Nephron progenitor cell (in vitro differentiated cells): Measurements from ENCODE around the gene ALS2.

Experiments used
- DNase-seq: peaks from one replicate; pipeline ENCODE4 v3.0.0; 2021
- H3K27ac Mint-ChIP-seq: 2 replicates; pipeline ENCODE4 v1.8.0; 2021; ENCODE audit warnings: mild to moderate bottlenecking, moderate library complexity, mixed read lengths
- H3K27me3 Mint-ChIP-seq: 2 replicates; pipeline ENCODE4 v1.8.0; 2021; ENCODE audit warnings: mild to moderate bottlenecking, low read depth, mixed read lengths; ENCODE audit not compliant: poor library complexity
- H3K36me3 Mint-ChIP-seq: 2 replicates; pipeline ENCODE4 v1.8.0; 2021; ENCODE audit warnings: low read depth, mixed read lengths
- H3K4me1 Mint-ChIP-seq: 2 replicates; pipeline ENCODE4 v1.8.0; 2021; ENCODE audit warnings: mixed read lengths
- H3K4me3 Mint-ChIP-seq: 2 replicates; pipeline ENCODE4 v1.8.0; 2021; ENCODE audit warnings: mild to moderate bottlenecking, moderate library complexity, mixed read lengths
- H3K9me3 Mint-ChIP-seq: 2 replicates; pipeline ENCODE4 v1.8.0; 2021; ENCODE audit warnings: mild to moderate bottlenecking, moderate library complexity, mixed read lengths
- TF ChIP-seq, protein P1 (sequence below): fragments of 200-600 bp; sonication (generic); IDR thresholded peaks from 2 replicates; pipeline ENCODE4 v1.5.0; 2021; ENCODE audit warnings: antibody characterized with exemption

ALS2 gene

GRCh38 chr2:201734111-201734510 lies 46.6 kb downstream of the ALS2 start:
- no peak overlapping the region for H3K4me3 Mint-ChIP-seq
- DNase-seq = no peak
- no peaks in the 10 kb centered on the region for H3K4me1 Mint-ChIP-seq
- TF ChIP-seq, protein P1, sequence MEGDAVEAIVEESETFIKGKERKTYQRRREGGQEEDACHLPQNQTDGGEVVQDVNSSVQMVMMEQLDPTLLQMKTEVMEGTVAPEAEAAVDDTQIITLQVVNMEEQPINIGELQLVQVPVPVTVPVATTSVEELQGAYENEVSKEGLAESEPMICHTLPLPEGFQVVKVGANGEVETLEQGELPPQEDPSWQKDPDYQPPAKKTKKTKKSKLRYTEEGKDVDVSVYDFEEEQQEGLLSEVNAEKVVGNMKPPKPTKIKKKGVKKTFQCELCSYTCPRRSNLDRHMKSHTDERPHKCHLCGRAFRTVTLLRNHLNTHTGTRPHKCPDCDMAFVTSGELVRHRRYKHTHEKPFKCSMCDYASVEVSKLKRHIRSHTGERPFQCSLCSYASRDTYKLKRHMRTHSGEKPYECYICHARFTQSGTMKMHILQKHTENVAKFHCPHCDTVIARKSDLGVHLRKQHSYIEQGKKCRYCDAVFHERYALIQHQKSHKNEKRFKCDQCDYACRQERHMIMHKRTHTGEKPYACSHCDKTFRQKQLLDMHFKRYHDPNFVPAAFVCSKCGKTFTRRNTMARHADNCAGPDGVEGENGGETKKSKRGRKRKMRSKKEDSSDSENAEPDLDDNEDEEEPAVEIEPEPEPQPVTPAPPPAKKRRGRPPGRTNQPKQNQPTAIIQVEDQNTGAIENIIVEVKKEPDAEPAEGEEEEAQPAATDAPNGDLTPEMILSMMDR = no peak
- no peak overlapping the region for H3K27ac Mint-ChIP-seq
- H3K27me3 Mint-ChIP-seq = no peaks in the 10 kb centered on the region
- peaks cover 60% of the 10 kb centered on the region for H3K36me3 Mint-ChIP-seq
- H3K9me3 Mint-ChIP-seq = peaks cover 29% of the 10 kb centered on the region

- DNase-seq = no peak
- Mint-ChIP-seq H3K27ac (no peak overlapping the region), H3K4me1 (no peaks in the 10 kb centered on the region), H3K4me3 (no peak overlapping the region), H3K9me3 (peaks cover 29% of the 10 kb centered on the region), H3K36me3 (peaks cover 63% of the 10 kb centered on the region), H3K27me3 (no peaks in the 10 kb centered on the region)
- TF ChIP-seq, protein P1 = no peak
Observed at GRCh38 chr2:201733544-201733943, 47.2 kb downstream of the ALS2 start.

DNA sequence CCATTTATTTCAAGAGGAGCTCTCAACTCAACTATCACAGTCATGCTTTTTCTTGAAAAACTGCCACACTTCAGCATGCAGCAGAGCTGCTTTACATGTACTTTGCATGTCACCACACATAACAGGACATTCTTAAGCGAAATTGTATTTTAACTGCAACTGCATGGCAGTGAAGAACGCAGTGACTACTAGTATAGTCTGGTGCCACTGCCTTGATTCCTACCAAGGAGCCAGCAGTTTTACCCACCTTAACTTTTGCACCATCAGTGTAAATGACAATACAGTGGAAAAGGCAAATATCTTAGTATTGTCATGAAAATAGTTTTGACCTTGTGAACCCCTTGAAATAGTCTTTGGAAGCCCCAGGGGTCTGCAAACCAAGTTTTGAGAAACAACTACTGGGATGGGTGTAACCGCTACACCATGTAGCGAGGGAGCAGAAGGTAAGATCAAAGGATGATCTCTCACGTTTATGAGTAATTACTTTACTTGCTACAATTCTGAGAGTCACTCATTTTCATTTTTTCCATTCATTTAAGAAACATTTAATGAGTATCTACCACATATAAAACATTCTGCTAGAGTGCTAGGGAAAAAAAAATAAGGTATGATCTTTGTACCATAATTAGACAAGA lies 50.0 kb downstream of the ALS2 start:
- no peaks in the 10 kb centered on the region for H3K4me1 Mint-ChIP-seq
- H3K36me3 Mint-ChIP-seq = peaks cover 56% of the 10 kb centered on the region
- no peak for DNase-seq
- no peak overlapping the region for H3K27ac Mint-ChIP-seq
- TF ChIP-seq, protein P1 = no peak
- H3K4me3 Mint-ChIP-seq = no peak overlapping the region
- peaks cover 8% of the 10 kb centered on the region for H3K9me3 Mint-ChIP-seq
- no peaks in the 10 kb centered on the region for H3K27me3 Mint-ChIP-seq

DNA sequence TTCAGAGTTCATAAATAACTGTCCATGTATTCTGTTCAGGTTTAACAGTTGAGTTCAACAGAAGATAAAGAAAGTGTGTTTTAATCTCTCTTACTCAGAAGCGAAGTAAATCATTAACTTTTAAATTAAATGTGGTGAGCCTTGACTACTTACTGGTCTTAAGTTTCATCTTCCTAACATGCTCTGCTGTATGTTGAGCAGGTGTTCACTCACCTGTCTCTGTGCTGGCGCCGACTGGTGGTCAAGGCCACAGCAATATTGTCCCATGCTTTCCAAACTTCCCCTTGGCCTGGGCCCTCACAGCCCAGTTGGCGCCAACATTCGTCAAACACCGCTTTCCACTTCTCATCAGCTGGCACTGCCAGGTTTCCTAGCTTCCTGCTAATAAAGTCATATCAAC lies 65.3 kb downstream of the ALS2 start:
- no peak for DNase-seq
- H3K27ac Mint-ChIP-seq = no peak overlapping the region
- H3K4me3 Mint-ChIP-seq = no peak overlapping the region
- no peaks in the 10 kb centered on the region for H3K27me3 Mint-ChIP-seq
- peaks cover 10% of the 10 kb centered on the region for H3K9me3 Mint-ChIP-seq
- no peaks in the 10 kb centered on the region for H3K4me1 Mint-ChIP-seq
- TF ChIP-seq, protein P1 = no peak
- H3K36me3 Mint-ChIP-seq = peaks cover 70% of the 10 kb centered on the region

GRCh38 chr2:201712726-201713125 lies 68.0 kb downstream of the ALS2 start:
- no peak overlapping the region for H3K4me3 Mint-ChIP-seq

More at GRCh38 chr2:201712726-201713125, 68.0 kb downstream of the ALS2 start:
- Mint-ChIP-seq H3K4me1 (peaks cover 4% of the 10 kb centered on the region), H3K36me3 (peaks cover 55% of the 10 kb centered on the region), H3K27me3 (no peaks in the 10 kb centered on the region), H3K9me3 (no peaks in the 10 kb centered on the region), H3K27ac (peak overlapping the region; percentile 31)
- no peak for DNase-seq
- TF ChIP-seq, protein P1 = no peak
